ENCODE measurements around the gene GOSR2. TPM values are rescaled to one million over a fixed set of nuclear protein-coding genes. Genes with fewer than 3 reads are reported as not detected.
"Not testable (repeated sequence)": the region's sequence is repeated elsewhere in the genome, so short reads cannot be mapped to it uniquely, and the experiment has no call there.

Gene GOSR2
- total and polyA plus RNA-seq, 7 donors = 21.6 to 47.0 (median 35.0) TPM

- no peak for DNase-seq
These were observed 61.9 kb downstream of the GOSR2 start for GRCh38 chr17:46984892-46985291.

GRCh38 chr17:46986366-46986765 lies 63.4 kb downstream of the GOSR2 start:
- no peaks in the 10 kb centered on the region for H3K4me1 ChIP-seq
- no peaks in the 10 kb centered on the region for H3K36me3 ChIP-seq
- H3K27ac ChIP-seq = no peak overlapping the region
- TF ChIP-seq POLR2A (IDR thresholded peaks at IDR 0.05) = no peak
- DNase-seq = no peak
- H3K9me3 ChIP-seq = no peaks in the 10 kb centered on the region
- intact Hi-C loops (cut with DNase I) = no loop called here
- H3K27me3 ChIP-seq = peaks cover 0 to 2% (median 0%) of the 10 kb centered on the region in 3 donors
- H3K4me3 ChIP-seq = no peak overlapping the region
- 76 to 79% methylated on average over 7 of the region's 7 CpGs for WGBS, 2 donors

More at GRCh38 chr17:46984892-46985291, 61.9 kb downstream of the GOSR2 start:
- Histone ChIP-seq H3K36me3 (no peaks in the 10 kb centered on the region), H3K4me3 (no peak overlapping the region), H3K4me1 (no peaks in the 10 kb centered on the region), H3K27me3 (peaks cover 0 to 15% (median 4%) of the 10 kb centered on the region in 3 donors), H3K9me3 (no peaks in the 10 kb centered on the region), H3K27ac (no peak overlapping the region)
- TF ChIP-seq POLR2A (IDR thresholded peaks at IDR 0.05) = no peak
- TF ChIP-seq, protein P1, sequence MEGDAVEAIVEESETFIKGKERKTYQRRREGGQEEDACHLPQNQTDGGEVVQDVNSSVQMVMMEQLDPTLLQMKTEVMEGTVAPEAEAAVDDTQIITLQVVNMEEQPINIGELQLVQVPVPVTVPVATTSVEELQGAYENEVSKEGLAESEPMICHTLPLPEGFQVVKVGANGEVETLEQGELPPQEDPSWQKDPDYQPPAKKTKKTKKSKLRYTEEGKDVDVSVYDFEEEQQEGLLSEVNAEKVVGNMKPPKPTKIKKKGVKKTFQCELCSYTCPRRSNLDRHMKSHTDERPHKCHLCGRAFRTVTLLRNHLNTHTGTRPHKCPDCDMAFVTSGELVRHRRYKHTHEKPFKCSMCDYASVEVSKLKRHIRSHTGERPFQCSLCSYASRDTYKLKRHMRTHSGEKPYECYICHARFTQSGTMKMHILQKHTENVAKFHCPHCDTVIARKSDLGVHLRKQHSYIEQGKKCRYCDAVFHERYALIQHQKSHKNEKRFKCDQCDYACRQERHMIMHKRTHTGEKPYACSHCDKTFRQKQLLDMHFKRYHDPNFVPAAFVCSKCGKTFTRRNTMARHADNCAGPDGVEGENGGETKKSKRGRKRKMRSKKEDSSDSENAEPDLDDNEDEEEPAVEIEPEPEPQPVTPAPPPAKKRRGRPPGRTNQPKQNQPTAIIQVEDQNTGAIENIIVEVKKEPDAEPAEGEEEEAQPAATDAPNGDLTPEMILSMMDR (IDR thresholded peaks at IDR 0.05) = no peak
- TF ChIP-seq EP300 (IDR thresholded peaks at IDR 0.05) = no peak
- no peak for TF ChIP-seq POLR2AphosphoS5 (IDR thresholded peaks at IDR 0.05)
- WGBS, 2 donors = 12 to 56% methylated on average over 5 of the region's 5 CpGs
- intact Hi-C loops (cut with DNase I) = no loop called here

DNA sequence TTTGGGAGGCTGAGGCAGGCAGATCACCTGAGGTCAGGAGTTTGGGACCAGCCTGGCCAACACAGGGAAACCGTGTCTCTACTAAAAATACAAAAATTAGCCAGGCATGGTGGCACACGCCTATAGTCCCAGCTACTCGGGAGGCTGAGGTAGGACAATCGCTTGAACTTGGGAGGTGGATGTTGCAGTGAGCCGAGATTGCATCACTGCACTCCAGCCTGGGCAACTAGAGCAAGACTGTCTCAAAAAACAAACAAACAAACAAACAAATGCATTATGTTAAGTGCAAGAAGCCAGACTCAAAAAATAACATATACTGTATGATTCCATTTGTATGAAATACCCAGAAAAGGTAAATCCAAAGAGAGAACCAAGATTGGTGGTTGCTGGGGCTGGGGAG lies 65.0 kb downstream of the GOSR2 start:
- H3K4me3 ChIP-seq; H3K36me3 ChIP-seq; H3K27ac ChIP-seq; H3K27me3 ChIP-seq; intact Hi-C loops (cut with DNase I); H3K9me3 ChIP-seq; DNase-seq; H3K4me1 ChIP-seq: not testable (repeated sequence)
- WGBS, 2 donors = 91 to 92% methylated on average over 5 of the region's 5 CpGs

DNA sequence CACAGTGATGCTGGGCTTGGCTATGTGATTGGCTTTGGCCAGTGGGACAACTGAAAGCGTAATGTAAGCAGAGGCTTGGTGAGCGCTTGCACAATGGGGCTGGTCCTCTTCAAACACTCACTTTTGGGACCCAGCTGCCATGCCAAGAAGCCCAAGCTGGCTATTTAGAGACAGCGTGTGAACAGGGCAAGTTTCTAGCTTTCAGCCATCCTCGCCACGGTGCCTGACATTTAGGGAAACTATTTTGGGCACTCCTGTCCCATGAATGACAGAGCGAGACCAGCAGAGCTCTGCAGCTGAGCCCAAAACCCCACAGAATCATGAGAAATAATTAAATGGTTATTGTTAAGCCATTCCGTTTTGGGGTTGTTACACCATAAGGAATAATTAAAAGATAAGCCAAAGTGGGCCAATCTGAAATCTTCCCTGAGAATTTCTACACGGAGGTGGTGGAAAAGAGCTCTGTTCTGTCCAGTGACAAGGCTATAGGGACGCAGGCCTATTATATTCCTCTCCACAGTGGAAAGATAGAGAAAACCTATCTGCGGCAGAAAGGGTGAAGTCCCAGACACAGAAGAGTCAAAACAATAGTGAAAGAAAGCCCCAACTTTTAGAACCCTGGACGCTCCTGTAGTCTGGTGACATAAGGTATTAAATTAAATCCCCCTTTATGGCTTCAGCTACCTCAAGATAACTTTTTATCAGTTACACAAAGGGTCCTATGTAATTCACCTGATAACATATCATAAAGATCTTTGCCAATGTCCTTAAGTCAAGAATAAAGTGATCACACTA lies 66.9 kb downstream of the GOSR2 start:
- intact Hi-C loops (cut with DNase I) = no loop called here
- H3K4me1 ChIP-seq = no peaks in the 10 kb centered on the region
- no peak for TF ChIP-seq POLR2AphosphoS5 (IDR thresholded peaks at IDR 0.05)
- TF ChIP-seq, protein P1 (IDR thresholded peaks at IDR 0.05) = no peak
- no peak for TF ChIP-seq EP300 (IDR thresholded peaks at IDR 0.05)
- TF ChIP-seq POLR2A (IDR thresholded peaks at IDR 0.05) = no peak
- WGBS, 2 donors = 63 to 73% methylated on average over 11 of the region's 11 CpGs
- no peak overlapping the region for H3K27ac ChIP-seq
- DNase-seq = no peak
- no peaks in the 10 kb centered on the region for H3K27me3 ChIP-seq
- no peaks in the 10 kb centered on the region for H3K36me3 ChIP-seq
- no peaks in the 10 kb centered on the region for H3K9me3 ChIP-seq
- H3K4me3 ChIP-seq = no peak overlapping the region

DNA sequence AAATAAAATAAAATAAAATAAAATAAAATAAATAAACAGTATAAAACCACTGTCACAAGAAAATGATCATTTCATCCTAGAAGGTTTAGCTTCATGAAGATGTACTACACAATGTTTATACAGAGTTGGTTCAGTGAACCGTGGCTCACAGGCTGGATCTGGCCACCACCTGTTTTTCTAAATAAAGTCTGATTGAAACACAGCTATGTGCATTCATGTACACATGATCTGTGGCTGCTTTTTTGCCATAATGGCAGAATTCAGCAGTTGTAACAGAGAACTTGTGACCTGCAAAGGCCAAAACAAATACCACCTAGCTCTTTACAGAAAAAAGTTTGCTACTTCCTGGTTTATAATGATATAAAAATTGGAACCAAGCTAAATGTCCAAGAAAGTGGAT lies 68.7 kb downstream of the GOSR2 start:
- TF ChIP-seq POLR2AphosphoS5 (IDR thresholded peaks at IDR 0.05) (no peak), POLR2A (IDR thresholded peaks at IDR 0.05) (no peak), EP300 (IDR thresholded peaks at IDR 0.05) (no peak)
- TF ChIP-seq, protein P1 (IDR thresholded peaks at IDR 0.05) = no peak
- intact Hi-C loops (cut with DNase I) = no loop called here
- no peak for DNase-seq
- Histone ChIP-seq H3K27me3 (no peaks in the 10 kb centered on the region), H3K27ac (no peak overlapping the region), H3K9me3 (no peaks in the 10 kb centered on the region), H3K4me1 (no peaks in the 10 kb centered on the region), H3K4me3 (no peak overlapping the region), H3K36me3 (no peaks in the 10 kb centered on the region)
- WGBS, 2 donors = 46 to 47% methylated on average over 1 of the region's 1 CpG

Small RNAs within 50 kb of the gene (small RNA-seq; reads per million reads assigned to genes)
- gene MIR5089 (0 reads per million in 3 donors), gene RNU6ATAC3P (0 reads per million in 3 donors)

Other genes starting within 250 kb of the GOSR2 start
- under 1 TPM in 3 of 4 donors, not detected in 1; 0.49 to 0.71 (median 0.54) TPM for gene WNT3, start 104.5 kb upstream of the GOSR2 start, total RNA-seq
- gene WNT3, start 104.5 kb upstream of the GOSR2 start, polyA plus RNA-seq = under 1 TPM; under 0.01 to 0.57 (median 0.23) TPM
- gene WNT9B, start 71.6 kb upstream of the GOSR2 start, total RNA-seq = not detected
- gene WNT9B, start 71.6 kb upstream of the GOSR2 start, polyA plus RNA-seq = under 1 TPM in 1 of 3 donors, not detected in 2; 0.03 TPM
- gene RPRML, start 56.1 kb downstream of the GOSR2 start, total RNA-seq = 1 to 10 TPM in 1 of 4 donors, under 1 TPM in 1, not detected in 2; 0.71 to 1.4 TPM
- under 1 TPM in 1 of 3 donors, not detected in 2; 0.32 TPM for gene RPRML, start 56.1 kb downstream of the GOSR2 start, polyA plus RNA-seq

Data from sigmoid colon (tissue), 7 donors.